Glutamatergic neuron (in vitro differentiated cells): Measurements from ENCODE around the gene MBNL1. TPM values are rescaled to one million over a fixed set of nuclear protein-coding genes. Genes with fewer than 3 reads are reported as not detected.
A peak's percentile ranks its signal among the peaks of the same experiment; 100 is the strongest.

ENCODE experiments used
- DNase-seq: peaks from one replicate; pipeline ENCODE4 v3.0.0; 2022
- H3K27ac Mint-ChIP-seq: one replicate; pipeline ENCODE4 v1.8.0; 2020; ENCODE audit warnings: mild to moderate bottlenecking, mixed read lengths, inconsistent platforms; ENCODE audit not compliant: unreplicated experiment
- H3K27me3 Mint-ChIP-seq: one replicate; pipeline ENCODE4 v1.8.0; 2020; ENCODE audit warnings: mild to moderate bottlenecking, moderate library complexity, mixed read lengths, inconsistent platforms; ENCODE audit not compliant: unreplicated experiment
- H3K36me3 Mint-ChIP-seq: one replicate; pipeline ENCODE4 v1.8.0; 2020; ENCODE audit warnings: mild to moderate bottlenecking, mixed read lengths, inconsistent platforms; ENCODE audit not compliant: unreplicated experiment
- H3K4me1 Mint-ChIP-seq: one replicate; pipeline ENCODE4 v1.8.0; 2020; ENCODE audit warnings: mild to moderate bottlenecking, low read depth, mixed read lengths, inconsistent platforms; ENCODE audit not compliant: unreplicated experiment
- H3K4me3 Mint-ChIP-seq: one replicate; pipeline ENCODE4 v1.8.0; 2020; ENCODE audit warnings: mild to moderate bottlenecking, mixed read lengths, inconsistent platforms; ENCODE audit not compliant: unreplicated experiment
- H3K9me3 Mint-ChIP-seq: one replicate; pipeline ENCODE4 v1.8.0; 2020; ENCODE audit warnings: mild to moderate bottlenecking, moderate library complexity, mixed read lengths, inconsistent platforms; ENCODE audit not compliant: unreplicated experiment
- total RNA-seq: library from RNA; stranded (reverse); fragmentation: NEBNext Ultra II Directional; extraction: Animal tissue kit (Norgen Biotek cat#: 25700); gene quantifications from one replicate; pipeline ENCODE4 v1.2.1, GENCODE V29; 2021; ENCODE audit not compliant: unreplicated experiment
- TF ChIP-seq, protein P1 (sequence below): fragments of 200-600 bp; sonication (generic); IDR thresholded peaks from one replicate; pipeline ENCODE4 v1.5.0; 2021; ENCODE audit not compliant: partially characterized antibody, unreplicated experiment

The MBNL1 gene
- total RNA-seq, 1 donor from 2014 or later, result 36.6 TPM

DNA sequence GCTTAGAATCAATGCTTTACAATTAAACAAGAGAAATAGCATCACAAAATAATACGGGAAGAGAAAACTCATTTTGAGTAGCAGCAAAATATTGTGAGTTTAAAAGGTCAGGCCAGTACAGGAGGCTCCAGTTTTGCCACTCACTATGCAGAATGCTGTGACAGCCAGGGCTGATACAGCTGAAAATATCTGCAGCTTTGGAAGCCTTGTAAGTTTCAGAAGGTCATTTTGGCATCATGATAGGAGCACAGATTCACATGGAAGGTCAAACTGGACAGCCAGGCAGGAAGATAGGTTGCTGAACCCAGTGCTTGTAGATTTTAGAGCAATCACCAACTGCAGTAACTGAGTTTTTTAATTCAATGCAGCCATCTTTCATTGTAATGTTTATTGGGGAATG, 14.1 kb downstream of the MBNL1 start:
- H3K27ac Mint-ChIP-seq, result no peak overlapping the region
- H3K4me1 Mint-ChIP-seq, result peaks cover 20% of the 10 kb centered on the region

GRCh38 chr3:152283492-152284381, 15.0 kb downstream of the MBNL1 start:
- Mint-ChIP-seq H3K36me3 (no peaks in the 10 kb centered on the region), H3K4me3 (no peak overlapping the region), H3K27me3 (no peaks in the 10 kb centered on the region), H3K4me1 (peaks cover 20% of the 10 kb centered on the region), H3K27ac (no peak overlapping the region), H3K9me3 (no peaks in the 10 kb centered on the region)
- no peak for DNase-seq
- TF ChIP-seq, protein P1, sequence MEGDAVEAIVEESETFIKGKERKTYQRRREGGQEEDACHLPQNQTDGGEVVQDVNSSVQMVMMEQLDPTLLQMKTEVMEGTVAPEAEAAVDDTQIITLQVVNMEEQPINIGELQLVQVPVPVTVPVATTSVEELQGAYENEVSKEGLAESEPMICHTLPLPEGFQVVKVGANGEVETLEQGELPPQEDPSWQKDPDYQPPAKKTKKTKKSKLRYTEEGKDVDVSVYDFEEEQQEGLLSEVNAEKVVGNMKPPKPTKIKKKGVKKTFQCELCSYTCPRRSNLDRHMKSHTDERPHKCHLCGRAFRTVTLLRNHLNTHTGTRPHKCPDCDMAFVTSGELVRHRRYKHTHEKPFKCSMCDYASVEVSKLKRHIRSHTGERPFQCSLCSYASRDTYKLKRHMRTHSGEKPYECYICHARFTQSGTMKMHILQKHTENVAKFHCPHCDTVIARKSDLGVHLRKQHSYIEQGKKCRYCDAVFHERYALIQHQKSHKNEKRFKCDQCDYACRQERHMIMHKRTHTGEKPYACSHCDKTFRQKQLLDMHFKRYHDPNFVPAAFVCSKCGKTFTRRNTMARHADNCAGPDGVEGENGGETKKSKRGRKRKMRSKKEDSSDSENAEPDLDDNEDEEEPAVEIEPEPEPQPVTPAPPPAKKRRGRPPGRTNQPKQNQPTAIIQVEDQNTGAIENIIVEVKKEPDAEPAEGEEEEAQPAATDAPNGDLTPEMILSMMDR, result no peak

More for the DNA sequence above, 14.1 kb downstream of the MBNL1 start:
- H3K27me3 Mint-ChIP-seq, result no peaks in the 10 kb centered on the region
- no peak overlapping the region for H3K4me3 Mint-ChIP-seq
- no peaks in the 10 kb centered on the region for H3K36me3 Mint-ChIP-seq
- H3K9me3 Mint-ChIP-seq, result no peaks in the 10 kb centered on the region
- TF ChIP-seq, protein P1, result no peak
- no peak for DNase-seq

GRCh38 chr3:152284906-152285305, 16.2 kb downstream of the MBNL1 start:
- Mint-ChIP-seq H3K36me3 (no peaks in the 10 kb centered on the region), H3K9me3 (no peaks in the 10 kb centered on the region), H3K27me3 (no peaks in the 10 kb centered on the region), H3K27ac (peak overlapping the region; percentile 4), H3K4me1 (peaks cover 20% of the 10 kb centered on the region), H3K4me3 (no peak overlapping the region)
- no peak for DNase-seq
- TF ChIP-seq, protein P1, result no peak

- no peak overlapping the region for H3K27ac Mint-ChIP-seq
- H3K9me3 Mint-ChIP-seq, result no peaks in the 10 kb centered on the region
- no peak for DNase-seq
- no peaks in the 10 kb centered on the region for H3K36me3 Mint-ChIP-seq
- no peaks in the 10 kb centered on the region for H3K27me3 Mint-ChIP-seq
- no peak overlapping the region for H3K4me3 Mint-ChIP-seq
- TF ChIP-seq, protein P1, result no peak
- H3K4me1 Mint-ChIP-seq, result peaks cover 20% of the 10 kb centered on the region
Observed at GRCh38 chr3:152285509-152285908, 16.8 kb downstream of the MBNL1 start.

DNA sequence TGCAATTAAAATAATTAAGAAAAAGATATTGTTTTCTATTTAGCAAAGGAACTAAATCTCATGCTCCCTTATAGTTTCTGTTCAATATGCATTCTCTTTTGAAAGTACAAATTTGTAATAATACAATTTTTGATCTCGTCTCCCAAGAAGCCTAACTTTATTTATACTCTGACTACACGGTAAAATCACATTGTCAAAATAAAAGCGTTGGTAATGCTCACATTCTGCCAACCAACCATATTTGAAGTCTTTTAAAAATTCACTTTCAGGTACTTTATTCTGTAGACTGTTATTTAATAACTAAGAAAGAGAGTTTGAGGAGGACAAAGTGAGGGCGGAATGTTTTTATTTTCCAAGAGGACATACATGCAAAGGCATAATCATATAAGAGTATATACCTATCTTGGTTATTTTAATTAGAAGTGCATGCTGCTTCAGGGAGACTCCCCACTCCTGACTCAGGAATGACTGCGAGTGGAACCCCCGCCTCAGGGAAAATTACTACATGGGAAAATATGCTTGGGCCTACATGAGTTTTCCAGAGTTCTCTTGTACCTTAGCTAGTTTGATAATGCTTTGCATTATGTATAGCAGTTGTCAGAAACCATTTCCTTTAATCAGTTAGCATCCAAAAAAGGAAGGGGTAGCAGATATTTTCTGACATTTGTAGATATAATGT, 19.3 kb downstream of the MBNL1 start:
- Mint-ChIP-seq H3K27ac (no peak overlapping the region), H3K9me3 (no peaks in the 10 kb centered on the region), H3K4me3 (no peak overlapping the region), H3K27me3 (no peaks in the 10 kb centered on the region), H3K4me1 (peaks cover 11% of the 10 kb centered on the region), H3K36me3 (no peaks in the 10 kb centered on the region)
- TF ChIP-seq, protein P1, result no peak
- no peak for DNase-seq
